Smooth muscle cell (in vitro differentiated cells): ENCODE data around the gene YARS1. TPM values are rescaled to one million over a fixed set of nuclear protein-coding genes. Genes with fewer than 3 reads are reported as not detected.

Experiments
- DNase-seq: peaks from one replicate; lab custom pipeline; 2025; ENCODE audit not compliant: unreplicated experiment; lab: John Stamatoyannopoulos, UW
- H2AFZ ChIP-seq: fragments of 200-600 bp; sonication (generic); 2 replicates; pipeline ENCODE4 v1.6.0; 2016; ENCODE audit warnings: antibody characterized with exemption, low read depth, mild to moderate bottlenecking
- H3F3A ChIP-seq: fragments of 200-600 bp; sonication (generic); 2 replicates; pipeline ENCODE4 v1.6.0; 2017; ENCODE audit warnings: antibody characterized with exemption, low read depth
- H3K27ac ChIP-seq: fragments of 200-600 bp; sonication (generic); 2 replicates; pipeline ENCODE4 v1.5.1; 2016; ENCODE audit warnings: low read depth, mild to moderate bottlenecking
- H3K27me3 ChIP-seq: fragments of 200-600 bp; sonication (generic); 2 replicates; pipeline ENCODE4 v1.6.1; 2016; ENCODE audit warnings: low read depth, mild to moderate bottlenecking
- H3K36me3 ChIP-seq: fragments of 200-600 bp; sonication (generic); 2 replicates; pipeline ENCODE4 v1.5.1; 2016; ENCODE audit warnings: low read depth
- H3K4me1 ChIP-seq: fragments of 200-600 bp; sonication (generic); 2 replicates; pipeline ENCODE4 v1.5.1; 2016; ENCODE audit warnings: low read depth
- H3K4me2 ChIP-seq: fragments of 200-600 bp; sonication (generic); 2 replicates; pipeline ENCODE4 v1.6.0; 2016; ENCODE audit warnings: mild to moderate bottlenecking
- H3K4me3 ChIP-seq: fragments of 200-600 bp; sonication (generic); 2 replicates; pipeline ENCODE4 v1.5.1; 2016; ENCODE audit warnings: mild to moderate bottlenecking
- H3K79me2 ChIP-seq: fragments of 200-600 bp; sonication (generic); 2 replicates; pipeline ENCODE4 v1.6.0; 2016; ENCODE audit warnings: low read depth, mild to moderate bottlenecking
- H3K9ac ChIP-seq: fragments of 200-600 bp; sonication (generic); 2 replicates; pipeline ENCODE4 v1.6.0; 2016; ENCODE audit warnings: low read depth
- H3K9me3 ChIP-seq: fragments of 200-600 bp; sonication (generic); replicated peaks from 2 replicates; pipeline ENCODE4 v1.5.1; 2016; ENCODE audit warnings: low read depth
- H4K20me1 ChIP-seq: fragments of 200-600 bp; sonication (generic); 2 replicates; pipeline ENCODE4 v1.6.0; 2016; ENCODE audit warnings: low read depth
- WGBS: methylation state at CpG from one replicate; pipeline ENCODE4 v1.1.7; 2016; ENCODE audit warnings: low lambda C conversion rate; 5-methylcytosine and 5-hydroxymethylcytosine counted together
- polyA plus RNA-seq: library from polyadenylated mRNA; unstranded; fragments of >200 nt; fragmentation: Nextera tagmentation; extraction: Ambion mirVana; gene quantifications from 2 replicates; pipeline ENCODE4 v1.2.1, GENCODE V29; 2016
- total RNA-seq: library from RNA; depleted of rRNA; stranded (reverse); fragments of >200 nt; gene quantifications from 2 replicates; pipeline ENCODE4 v1.2.3, GENCODE V29; 2014
- TF ChIP-seq, protein P1 (sequence below): fragments of 200-600 bp; sonication (generic); IDR thresholded peaks from 2 replicates; pipeline ENCODE4 v1.5.1; 2017; ENCODE audit warnings: borderline replicate concordance, mild to moderate bottlenecking, antibody characterized with exemption; ENCODE audit not compliant: insufficient read depth, poor library complexity, severe bottlenecking

YARS1 gene
- total and polyA plus RNA-seq, 2 experiments from 2014 or later, result 52.1 to 82.9 TPM

DNA sequence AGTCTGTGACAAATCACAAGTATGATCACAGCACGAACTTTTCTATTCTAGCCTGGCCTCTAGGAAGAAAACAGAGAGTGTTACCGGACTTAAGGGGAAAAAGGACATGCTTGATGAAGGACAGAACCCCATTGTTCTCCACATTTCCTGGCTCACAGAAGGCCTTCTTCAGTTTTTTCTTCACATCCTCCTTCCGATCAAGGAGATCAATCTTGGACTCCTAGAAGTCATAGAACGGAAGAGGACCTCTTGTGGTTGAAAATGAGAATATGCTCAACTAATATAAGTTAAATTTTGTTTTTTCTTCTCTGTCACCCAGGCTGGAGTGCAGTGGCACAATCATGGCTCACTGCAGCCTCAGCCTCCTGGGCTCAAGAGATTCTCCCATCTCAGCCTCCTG, 30.3 kb downstream of the YARS1 start:
- WGBS, result 90% methylated on average over 4 of the region's 4 CpGs
- Histone ChIP-seq H3K4me3 (no peak overlapping the region), H2AFZ (no peak overlapping the region), H3F3A (peaks cover 6% of the 10 kb centered on the region), H4K20me1 (no peaks in the 10 kb centered on the region), H3K36me3 (peaks cover 10% of the 10 kb centered on the region), H3K4me1 (no peaks in the 10 kb centered on the region), H3K27ac (no peak overlapping the region), H3K9me3 (no peaks in the 10 kb centered on the region), H3K27me3 (no peaks in the 10 kb centered on the region), H3K9ac (no peak overlapping the region), H3K79me2 (peaks cover 6% of the 10 kb centered on the region), H3K4me2 (no peak overlapping the region)
- TF ChIP-seq, protein P1, sequence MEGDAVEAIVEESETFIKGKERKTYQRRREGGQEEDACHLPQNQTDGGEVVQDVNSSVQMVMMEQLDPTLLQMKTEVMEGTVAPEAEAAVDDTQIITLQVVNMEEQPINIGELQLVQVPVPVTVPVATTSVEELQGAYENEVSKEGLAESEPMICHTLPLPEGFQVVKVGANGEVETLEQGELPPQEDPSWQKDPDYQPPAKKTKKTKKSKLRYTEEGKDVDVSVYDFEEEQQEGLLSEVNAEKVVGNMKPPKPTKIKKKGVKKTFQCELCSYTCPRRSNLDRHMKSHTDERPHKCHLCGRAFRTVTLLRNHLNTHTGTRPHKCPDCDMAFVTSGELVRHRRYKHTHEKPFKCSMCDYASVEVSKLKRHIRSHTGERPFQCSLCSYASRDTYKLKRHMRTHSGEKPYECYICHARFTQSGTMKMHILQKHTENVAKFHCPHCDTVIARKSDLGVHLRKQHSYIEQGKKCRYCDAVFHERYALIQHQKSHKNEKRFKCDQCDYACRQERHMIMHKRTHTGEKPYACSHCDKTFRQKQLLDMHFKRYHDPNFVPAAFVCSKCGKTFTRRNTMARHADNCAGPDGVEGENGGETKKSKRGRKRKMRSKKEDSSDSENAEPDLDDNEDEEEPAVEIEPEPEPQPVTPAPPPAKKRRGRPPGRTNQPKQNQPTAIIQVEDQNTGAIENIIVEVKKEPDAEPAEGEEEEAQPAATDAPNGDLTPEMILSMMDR, result peak; percentile 26
- DNase-seq, result no peak

DNA sequence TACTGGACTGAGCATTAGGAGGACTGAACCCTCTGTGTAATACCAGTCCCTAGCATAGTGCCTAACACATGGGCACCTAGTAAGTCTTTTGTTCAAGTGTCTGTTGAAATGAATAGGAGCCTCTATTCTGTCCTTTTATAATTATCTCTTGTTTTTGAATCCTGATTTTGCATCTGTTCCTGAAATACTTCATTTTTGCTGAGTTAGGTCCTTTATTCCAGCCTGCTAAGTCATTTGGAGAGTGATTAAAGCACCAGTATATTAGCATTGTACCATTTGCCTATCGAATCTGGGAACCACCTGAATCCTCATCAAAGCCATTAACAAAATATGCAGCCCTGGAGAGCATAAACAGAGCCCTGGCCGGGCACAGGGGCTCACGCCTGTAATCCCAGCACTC, 32.3 kb downstream of the YARS1 start:
- Histone ChIP-seq H3F3A (peaks cover 6% of the 10 kb centered on the region), H3K4me1 (no peaks in the 10 kb centered on the region), H3K4me3 (no peak overlapping the region), H3K9ac (no peak overlapping the region), H3K4me2 (no peak overlapping the region), H4K20me1 (no peaks in the 10 kb centered on the region), H2AFZ (no peak overlapping the region), H3K36me3 (peaks cover 14% of the 10 kb centered on the region), H3K27me3 (no peaks in the 10 kb centered on the region), H3K27ac (no peak overlapping the region), H3K9me3 (no peaks in the 10 kb centered on the region), H3K79me2 (peaks cover 6% of the 10 kb centered on the region)
- TF ChIP-seq, protein P1, result no peak
- DNase-seq, result no peak
- WGBS, result 96% methylated on average over 3 of the region's 3 CpGs

DNA sequence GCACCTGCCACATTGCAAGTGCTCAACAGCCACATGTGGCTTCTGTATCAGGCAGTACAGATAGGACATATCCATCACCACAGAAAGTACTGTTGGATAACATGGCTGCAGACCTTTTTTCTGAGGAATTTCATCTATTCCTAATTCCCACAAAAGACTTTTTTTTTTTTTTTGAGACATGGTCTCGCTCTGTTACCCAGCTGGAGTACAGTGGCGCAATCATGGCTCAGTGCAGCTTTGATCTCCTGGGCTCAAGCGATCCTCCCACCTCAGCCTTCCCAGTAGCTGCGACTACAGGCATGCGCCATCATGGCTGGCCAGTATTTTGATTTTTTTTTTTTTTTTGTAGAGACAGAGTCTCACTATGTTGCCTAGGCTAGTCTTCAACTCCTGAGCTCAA, 33.3 kb downstream of the YARS1 start:
- Histone ChIP-seq H3K9ac (no peak overlapping the region), H3K79me2 (peaks cover 6% of the 10 kb centered on the region), H2AFZ (no peak overlapping the region), H3F3A (peaks cover 6% of the 10 kb centered on the region), H3K36me3 (peaks cover 14% of the 10 kb centered on the region), H3K4me2 (no peak overlapping the region), H3K9me3 (no peaks in the 10 kb centered on the region), H3K27me3 (no peaks in the 10 kb centered on the region), H3K4me3 (no peak overlapping the region), H4K20me1 (no peaks in the 10 kb centered on the region), H3K4me1 (no peaks in the 10 kb centered on the region), H3K27ac (no peak overlapping the region)
- WGBS, result 100% methylated on average over 5 of the region's 5 CpGs
- TF ChIP-seq, protein P1, result no peak
- no peak for DNase-seq

DNA sequence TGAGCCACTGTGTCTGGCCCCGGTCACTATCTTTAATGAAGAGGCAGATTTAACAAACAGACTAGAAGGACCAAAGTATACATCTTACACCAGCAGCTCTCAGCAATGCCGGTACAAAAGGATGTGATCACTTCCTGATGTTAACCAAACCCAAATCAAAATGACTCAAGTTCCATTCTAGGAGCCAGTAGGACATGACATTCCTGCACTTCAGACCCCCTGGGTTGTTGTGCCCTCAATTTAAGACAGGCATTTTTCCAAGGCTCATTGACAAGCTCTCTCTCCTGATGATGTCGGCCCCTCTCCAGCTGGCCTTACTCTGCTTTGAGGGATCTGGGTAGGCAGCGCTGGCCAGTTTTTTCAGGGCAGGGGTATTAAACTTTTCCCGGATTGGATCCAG, 35.1 kb downstream of the YARS1 start:
- no peaks in the 10 kb centered on the region for H3K79me2 ChIP-seq
- DNase-seq, result no peak
- H3K36me3 ChIP-seq, result peaks cover 20% of the 10 kb centered on the region
- TF ChIP-seq, protein P1, result no peak
- no peak overlapping the region for H3K4me2 ChIP-seq
- H3K27ac ChIP-seq, result no peak overlapping the region
- no peak overlapping the region for H2AFZ ChIP-seq
- no peaks in the 10 kb centered on the region for H3K4me1 ChIP-seq
- H3K9ac ChIP-seq, result no peak overlapping the region
- H3K9me3 ChIP-seq, result no peaks in the 10 kb centered on the region
- WGBS, result 94% methylated on average over 5 of the region's 5 CpGs
- H3K4me3 ChIP-seq, result no peak overlapping the region
- no peaks in the 10 kb centered on the region for H4K20me1 ChIP-seq
- H3K27me3 ChIP-seq, result no peaks in the 10 kb centered on the region
- peaks cover 6% of the 10 kb centered on the region for H3F3A ChIP-seq
